NCI-H1694 treated with DMSO at 0.1 percent for 48 hours (cell line): ENCODE results near the gene L3MBTL4.
A peak's percentile ranks its signal among the peaks of the same experiment; 100 is the strongest.

ENCODE experiments used
- DNase-seq: peaks from one replicate; lab custom pipeline; 2025; lab: John Stamatoyannopoulos, UW

Gene L3MBTL4

DNA sequence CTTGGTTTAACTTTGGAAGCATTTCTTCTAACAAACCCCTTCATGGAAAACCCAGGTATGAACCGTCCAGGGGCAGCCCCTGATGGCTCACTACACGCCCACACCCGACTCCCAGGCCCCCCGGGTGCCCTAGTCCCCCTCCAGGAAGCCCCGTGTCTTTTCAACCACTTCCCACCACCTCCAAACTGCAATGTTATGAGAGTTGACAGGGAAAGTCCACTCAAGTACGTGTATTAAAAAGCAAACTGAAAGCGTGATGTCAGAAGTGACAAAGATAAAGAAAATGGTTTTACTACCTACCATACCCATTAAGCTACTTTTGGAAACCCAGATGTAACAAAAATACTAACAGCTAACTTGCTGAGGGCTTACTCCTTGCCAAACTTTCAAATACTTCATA is 51.5 kb downstream of the L3MBTL4 start:
- no peak for DNase-seq

- DNase-seq = no peak
Observed at GRCh38 chr18:6362559-6363129, 52.1 kb downstream of the L3MBTL4 start.

DNA sequence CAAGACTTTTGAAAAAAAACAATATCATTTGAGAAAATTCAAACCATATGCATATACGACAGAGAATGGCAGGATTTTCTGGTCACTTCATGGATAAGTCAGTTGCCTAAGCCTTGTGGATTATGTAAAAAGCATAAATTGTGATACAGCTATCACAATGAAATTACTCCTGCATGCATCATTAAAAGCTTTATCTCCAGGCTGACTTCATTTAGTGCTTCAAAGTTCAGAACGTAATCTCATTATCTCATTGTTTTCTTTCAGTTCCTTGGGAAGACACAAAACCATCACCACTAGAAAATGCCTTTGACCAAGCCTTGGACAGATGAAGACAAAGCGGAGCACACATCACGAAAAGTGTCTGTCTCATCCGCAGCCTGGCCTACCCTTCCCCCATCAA is 57.0 kb downstream of the L3MBTL4 start:
- no peak for DNase-seq

- peak; percentile 34 for DNase-seq
Observed at GRCh38 chr18:6355789-6356589, 58.7 kb downstream of the L3MBTL4 start.

GRCh38 chr18:6352275-6352674 is 62.4 kb downstream of the L3MBTL4 start:
- DNase-seq = no peak

DNA sequence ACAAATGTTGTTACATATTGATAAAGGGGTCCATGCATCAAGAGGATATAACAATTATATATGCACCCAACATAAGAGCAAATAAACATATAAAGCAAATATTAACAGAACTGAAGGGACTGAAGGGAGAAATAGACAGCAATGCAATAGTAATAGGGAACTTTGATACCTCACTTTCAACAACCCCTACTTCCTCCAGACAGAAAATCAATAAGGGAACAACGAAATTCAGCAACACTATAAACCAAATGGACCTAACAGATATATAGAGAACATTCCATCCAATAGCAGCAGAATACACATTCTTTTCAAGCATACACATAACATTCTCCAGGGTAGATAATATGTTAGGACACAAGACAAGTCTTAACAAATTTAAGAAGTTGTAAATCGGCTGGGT is 71.7 kb downstream of the L3MBTL4 start:
- DNase-seq = no peak

DNA sequence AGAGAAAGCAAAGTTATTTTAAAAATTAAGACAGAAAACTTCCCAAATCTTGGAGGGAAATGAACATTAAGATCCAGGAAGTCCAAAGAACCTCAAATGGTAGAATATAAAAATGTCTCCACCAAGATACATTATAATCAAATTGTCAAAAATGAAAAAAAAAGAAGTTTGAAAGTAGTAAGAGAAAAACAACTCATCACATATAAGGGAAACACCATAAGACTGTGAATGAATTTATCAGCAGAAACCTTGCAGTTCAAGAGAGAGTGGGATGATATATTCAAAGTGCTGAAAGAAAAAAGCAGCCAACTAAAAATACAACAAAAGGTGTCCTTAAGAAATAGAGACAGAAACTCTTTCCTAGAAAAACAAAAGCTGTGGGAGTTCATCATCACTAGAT is 73.0 kb downstream of the L3MBTL4 start:
- no peak for DNase-seq

DNA sequence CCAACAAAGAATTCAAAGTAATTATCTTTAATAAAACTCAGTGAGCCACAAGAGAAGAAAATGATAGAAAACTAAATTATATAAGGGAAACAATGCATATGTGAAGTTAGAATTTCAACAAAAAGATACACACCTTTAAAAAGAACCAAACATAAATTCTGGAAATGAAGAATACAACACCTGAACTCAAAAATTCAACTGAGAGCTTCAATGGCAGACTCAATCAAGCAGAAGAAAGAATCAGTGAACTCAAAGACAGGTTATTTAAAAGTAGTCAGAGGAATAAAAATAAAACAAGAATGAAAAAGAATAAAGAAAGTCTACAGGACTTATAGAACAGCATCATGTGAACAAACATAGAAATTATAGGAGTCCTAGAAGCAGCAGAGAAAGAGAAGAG is 73.4 kb downstream of the L3MBTL4 start:
- DNase-seq = no peak

- no peak for DNase-seq
Observed at GRCh38 chr18:6340121-6340520, 74.6 kb downstream of the L3MBTL4 start.

GRCh38 chr18:6336239-6336638 is 78.5 kb downstream of the L3MBTL4 start:
- no peak for DNase-seq

DNA sequence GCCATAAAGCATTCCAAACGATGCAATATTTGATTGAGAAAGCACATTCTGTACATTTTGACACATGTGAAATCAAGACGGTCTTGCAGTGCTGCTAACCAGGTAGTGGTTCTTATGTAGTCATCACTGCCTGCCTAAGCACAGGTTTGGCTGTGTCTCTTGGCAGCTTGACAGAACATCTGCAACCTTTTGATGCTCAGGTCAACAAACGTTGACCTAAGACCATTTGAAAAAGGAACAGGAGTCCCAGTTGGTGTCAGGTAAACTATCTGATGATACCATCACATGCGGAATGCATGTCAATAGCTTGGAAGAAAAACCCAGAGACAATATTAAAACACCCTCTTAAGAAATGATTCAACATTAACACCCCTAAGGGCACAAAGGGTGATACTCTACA is 80.7 kb downstream of the L3MBTL4 start:
- no peak for DNase-seq

- DNase-seq = no peak
Observed at GRCh38 chr18:6331872-6332271, 82.8 kb downstream of the L3MBTL4 start.

DNA sequence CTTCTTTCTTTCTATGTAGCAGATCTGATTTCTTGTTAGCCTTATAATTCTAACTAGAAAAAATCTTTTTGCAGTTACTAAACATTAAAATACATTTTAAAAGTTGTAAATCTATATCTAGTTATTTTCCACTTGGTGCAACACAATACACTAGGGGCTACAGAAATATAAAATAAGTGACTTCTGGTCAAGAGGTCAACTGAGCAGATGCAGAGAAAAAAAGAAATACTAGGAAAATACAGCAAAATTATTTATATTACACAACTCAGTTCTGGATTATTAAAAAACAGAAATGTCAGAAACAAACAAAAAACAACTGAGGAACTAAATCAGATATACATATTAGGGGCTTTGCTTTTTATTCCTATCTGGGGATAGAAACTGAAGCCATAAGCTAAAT is 83.9 kb downstream of the L3MBTL4 start:
- no peak for DNase-seq

DNA sequence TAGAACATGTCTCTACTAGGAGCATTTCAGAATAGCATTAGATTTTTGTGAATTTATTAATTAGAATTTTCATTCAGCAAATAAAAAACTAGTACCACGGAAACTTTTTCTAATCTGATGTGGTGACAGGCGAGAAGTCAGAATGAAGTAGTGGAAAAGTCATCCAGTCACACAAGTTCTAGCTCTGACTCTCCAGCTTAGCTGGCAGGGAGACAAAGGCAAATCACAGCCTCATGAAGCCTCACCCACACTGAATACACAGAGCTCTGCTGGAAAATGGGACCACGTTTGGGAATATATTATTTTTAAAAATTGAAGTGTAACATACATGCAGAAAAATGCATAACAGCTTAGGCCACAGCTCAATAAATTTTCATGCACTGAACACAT is 86.1 kb downstream of the L3MBTL4 start:
- no peak for DNase-seq

GRCh38 chr18:6327895-6328620 is 86.7 kb downstream of the L3MBTL4 start:
- peak; percentile 10 for DNase-seq

- DNase-seq = no peak
Observed at GRCh38 chr18:6327485-6327884, 87.2 kb downstream of the L3MBTL4 start.

GRCh38 chr18:6326566-6326965 is 88.1 kb downstream of the L3MBTL4 start:
- no peak for DNase-seq

- DNase-seq = no peak
Observed at GRCh38 chr18:6323319-6323889, 91.3 kb downstream of the L3MBTL4 start.

DNA sequence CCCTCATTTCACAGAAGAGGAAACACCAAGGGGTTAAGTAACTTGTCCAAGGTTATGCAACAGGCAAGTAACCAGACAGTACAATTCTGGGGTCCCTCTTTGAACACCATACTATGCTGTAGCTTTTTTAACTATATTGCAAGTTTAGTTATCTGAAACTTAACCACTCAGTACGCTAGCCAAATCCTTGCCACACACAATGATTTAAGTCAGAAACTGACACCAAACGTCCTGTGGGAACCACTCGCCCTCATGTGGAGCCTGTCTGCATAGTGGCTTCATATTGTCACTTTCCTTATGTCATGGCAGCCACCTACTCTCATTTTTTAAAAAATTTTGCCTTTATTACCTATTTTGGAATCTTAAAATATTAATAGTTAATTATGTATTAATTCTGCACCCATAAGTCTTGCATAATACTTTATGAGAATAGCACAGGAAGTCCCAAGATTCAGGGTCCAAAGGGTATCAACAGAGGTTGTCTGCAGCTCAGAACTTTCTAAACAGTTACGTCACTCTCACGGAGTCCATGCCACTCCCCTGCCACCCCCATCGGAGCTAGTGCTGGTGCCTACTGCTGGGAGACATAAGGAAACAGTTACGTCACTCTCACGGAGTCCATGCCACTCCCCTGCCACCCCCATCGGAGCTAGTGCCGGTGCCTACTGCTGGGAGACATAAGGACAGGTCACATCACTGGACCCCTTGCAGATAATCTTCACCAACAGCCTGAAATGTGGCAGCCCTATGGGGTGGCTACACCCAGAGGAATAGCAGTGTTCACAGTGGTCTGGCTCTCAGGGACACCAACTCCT is 99.0 kb downstream of the L3MBTL4 start:
- DNase-seq = no peak

DNA sequence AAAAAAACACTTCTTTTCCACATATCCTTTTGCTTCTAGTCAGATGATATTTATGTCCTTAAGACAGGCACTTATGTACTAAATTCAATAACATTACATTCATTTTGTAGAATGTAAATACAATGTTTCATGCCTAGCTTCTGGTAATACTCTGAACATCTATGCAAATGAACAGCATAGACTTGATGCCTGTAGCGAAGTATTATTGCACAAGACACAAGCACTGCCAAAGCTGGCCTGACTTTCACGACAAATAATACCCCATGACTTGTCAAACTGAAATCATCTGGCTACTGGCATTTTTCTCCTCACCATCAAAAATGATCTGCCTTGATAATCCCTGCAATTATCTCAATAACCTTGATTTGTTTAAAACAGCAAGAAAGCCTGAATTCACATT is 101.3 kb downstream of the L3MBTL4 start:
- no peak for DNase-seq

- DNase-seq = no peak
Observed at GRCh38 chr18:6311456-6312215, 103.1 kb downstream of the L3MBTL4 start.
